Hypothalamus (tissue), 51 donors: ENCODE data around the gene MSI2.
A peak's percentile ranks its signal among the peaks of the same experiment; 100 is the strongest.

ENCODE experiments used
- DNase-seq, 51 donors: peaks; one replicate each; lab custom pipeline; 2025; lab: John Stamatoyannopoulos, UW

MSI2 gene

GRCh38 chr17:57447990-57448758, 191.9 kb downstream of the MSI2 start:
- DNase-seq, result no peak

GRCh38 chr17:57448759-57449283, 192.5 kb downstream of the MSI2 start:
- DNase-seq, result no peak

- DNase-seq, result no peak
Measured at GRCh38 chr17:57451191-57451590, 194.9 kb downstream of the MSI2 start.

- DNase-seq, result no peak
Measured at GRCh38 chr17:57451643-57452042, 195.3 kb downstream of the MSI2 start.

GRCh38 chr17:57453841-57454425, 197.6 kb downstream of the MSI2 start:
- no peak for DNase-seq

GRCh38 chr17:57454729-57455062, 198.4 kb downstream of the MSI2 start:
- DNase-seq, result no peak

- DNase-seq, result peak in 18 of 51 donors; percentile 16 to 74 (median 42)
Measured at GRCh38 chr17:57455063-57455914, 199.0 kb downstream of the MSI2 start.

- no peak for DNase-seq
Measured at GRCh38 chr17:57456622-57457021, 200.3 kb downstream of the MSI2 start.

- DNase-seq, result no peak
Measured at GRCh38 chr17:57457188-57457587, 200.9 kb downstream of the MSI2 start.

- DNase-seq, result peak in 1 of 51 donors; percentile 36
Measured at GRCh38 chr17:57458718-57459285, 202.5 kb downstream of the MSI2 start.

GRCh38 chr17:57459286-57459915, 203.1 kb downstream of the MSI2 start:
- DNase-seq, result no peak

GRCh38 chr17:57461082-57461481, 204.8 kb downstream of the MSI2 start:
- no peak for DNase-seq

- DNase-seq, result no peak
Measured at GRCh38 chr17:57462007-57462579, 205.8 kb downstream of the MSI2 start.

- peak in 2 of 51 donors; percentile 44 to 45 for DNase-seq
Measured at GRCh38 chr17:57463103-57463885, 207.0 kb downstream of the MSI2 start.

- no peak for DNase-seq
Measured at GRCh38 chr17:57464191-57464864, 208.0 kb downstream of the MSI2 start.

- DNase-seq, result peak in 1 of 51 donors; percentile 17
Measured at GRCh38 chr17:57465610-57466009, 209.3 kb downstream of the MSI2 start.

- no peak for DNase-seq
Measured at GRCh38 chr17:57466017-57466471, 209.7 kb downstream of the MSI2 start.

GRCh38 chr17:57466521-57466920, 210.2 kb downstream of the MSI2 start:
- no peak for DNase-seq

GRCh38 chr17:57467226-57467625, 210.9 kb downstream of the MSI2 start:
- no peak for DNase-seq
